HG03469 (cell line): ENCODE results near the gene NUP62.

Experiments used
- ATAC-seq: cut with Tn5 transposase; IDR thresholded peaks from one replicate; pipeline ENCODE4 v1.9.1; 2021; ENCODE audit warnings: mild to moderate bottlenecking, moderate library complexity, moderate number of reproducible peaks; ENCODE audit not compliant: unreplicated experiment

Gene NUP62

DNA sequence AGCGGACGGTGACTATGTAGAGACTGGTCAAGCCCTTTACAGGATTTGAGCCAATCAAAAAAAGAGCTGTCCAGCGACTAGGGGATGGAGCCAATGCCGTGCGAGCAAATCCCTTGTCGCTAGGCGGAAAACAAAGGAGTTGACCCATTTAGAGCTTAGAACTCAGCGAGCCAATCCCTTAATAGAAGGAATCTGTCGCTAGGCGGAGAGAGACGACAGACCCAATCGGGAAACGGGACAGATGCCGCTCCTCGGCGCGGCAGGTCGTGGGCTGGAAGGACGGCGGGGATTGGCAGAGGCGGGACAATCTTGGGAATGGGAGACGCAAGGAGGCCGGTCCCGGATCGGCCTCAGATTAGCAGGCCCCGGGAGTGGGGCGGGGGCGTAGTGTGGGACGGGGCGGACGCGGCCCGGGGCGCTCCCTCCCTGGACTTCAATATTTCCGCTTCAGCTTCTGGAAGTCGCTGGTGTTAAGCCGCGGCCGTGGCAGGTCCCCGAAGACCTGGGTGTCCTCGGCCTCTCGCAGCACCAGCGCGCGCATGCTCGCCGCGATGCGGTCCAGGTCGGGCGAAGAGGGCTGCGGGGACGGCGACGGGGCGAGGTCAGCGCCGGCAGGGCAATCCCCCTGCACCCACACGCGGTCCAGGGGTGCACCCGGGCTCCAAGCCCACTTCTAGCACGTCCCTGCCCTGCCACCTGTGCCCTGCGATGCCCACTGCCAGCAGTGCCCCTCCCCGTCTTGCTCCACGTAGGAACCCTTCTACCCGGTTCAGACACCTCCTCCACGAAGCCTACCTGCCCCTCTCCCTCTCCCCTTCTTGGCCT is 59.6 kb downstream of the NUP62 start:
- peak; percentile 47 for ATAC-seq

DNA sequence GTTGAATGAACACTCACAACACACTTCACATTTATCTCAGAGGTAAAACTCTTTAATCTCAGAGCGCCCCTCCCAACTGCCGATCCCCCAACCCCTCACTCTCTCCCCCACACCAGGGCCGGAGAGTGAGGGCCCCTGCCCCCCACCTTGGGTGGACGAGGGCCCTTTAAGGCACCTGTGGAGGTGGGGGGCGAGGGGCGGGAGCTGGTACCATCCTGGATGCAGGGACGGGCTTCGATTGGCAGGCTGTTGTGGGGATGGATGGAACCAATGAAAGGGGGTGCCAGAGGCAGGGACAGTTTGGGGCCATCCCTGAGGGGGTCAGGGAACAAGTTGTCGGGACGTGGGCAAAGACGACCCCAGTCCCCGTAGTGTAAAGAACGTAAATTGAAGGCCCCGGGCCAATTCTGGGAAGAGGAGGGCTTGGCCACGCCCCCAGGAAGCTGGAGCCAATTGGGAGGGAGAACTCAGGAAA is 60.3 kb downstream of the NUP62 start:
- ATAC-seq, result no peak

DNA sequence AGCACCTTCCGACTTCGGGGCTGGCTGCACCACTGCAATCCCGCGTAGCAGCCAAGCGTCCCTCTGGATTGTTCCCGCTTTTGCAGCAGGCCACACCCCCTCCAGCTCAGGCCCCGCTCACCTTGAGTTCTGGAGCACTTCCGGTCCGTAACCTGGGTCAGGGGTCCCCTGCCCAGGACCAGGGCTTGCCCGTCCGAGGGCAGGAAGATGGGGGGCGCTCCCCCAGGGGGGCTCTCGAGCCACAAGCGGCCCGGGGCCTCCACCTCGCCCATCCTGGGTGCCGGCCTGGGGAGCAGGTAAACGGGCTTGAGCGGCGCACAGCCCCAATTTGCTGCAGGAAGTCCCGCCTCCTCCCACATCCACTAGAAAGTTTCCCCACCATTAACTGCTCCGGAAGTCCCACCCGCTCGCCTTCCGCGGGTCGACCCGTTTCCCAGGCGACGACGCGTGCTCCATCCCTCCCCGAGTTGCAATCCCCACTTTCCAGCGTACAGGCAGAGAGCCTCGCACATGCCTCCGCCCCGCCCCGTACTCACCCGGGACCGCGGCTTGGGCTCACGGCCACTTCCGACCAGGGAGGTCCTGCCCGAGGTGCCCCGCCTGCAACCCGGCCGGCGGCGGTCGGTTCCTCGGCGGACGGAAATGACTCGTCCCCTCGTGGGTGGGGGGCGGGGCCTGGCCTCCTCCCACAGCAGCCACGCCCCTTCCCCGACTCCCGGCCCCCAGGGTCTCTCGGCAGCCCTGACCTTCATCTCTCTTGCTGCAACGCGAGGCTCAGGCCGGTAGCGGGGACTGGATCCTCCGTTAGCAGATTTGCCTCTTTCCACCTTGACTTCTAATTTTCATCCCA is 62.1 kb downstream of the NUP62 start, which contains the start of gene PNKP:
Gene PNKP (minus strand): TSS at position 644 of the 850 bp plus-strand sequence. CDS start 372 bp downstream, at position 272.
- ATAC-seq, result no peak

DNA sequence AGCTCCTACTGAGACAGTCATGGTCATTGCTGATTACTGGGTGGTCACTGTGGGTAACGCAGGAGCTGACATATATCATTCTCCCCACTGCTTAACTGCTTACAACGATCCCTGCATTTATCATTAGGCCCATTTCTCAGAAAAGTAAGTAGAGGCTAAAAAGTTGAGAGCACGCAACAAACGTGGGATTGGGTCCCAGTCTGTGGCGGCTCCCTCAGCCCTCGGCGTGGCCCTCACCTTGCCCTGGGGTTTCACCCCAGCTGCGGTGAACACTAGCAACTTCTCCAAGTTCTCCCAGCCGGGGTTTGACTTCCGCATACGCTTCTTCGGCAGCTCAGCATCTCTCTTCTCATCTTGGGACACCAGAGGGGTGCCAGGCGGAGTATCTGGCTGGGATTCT is 64.4 kb downstream of the NUP62 start:
- ATAC-seq, result no peak

DNA sequence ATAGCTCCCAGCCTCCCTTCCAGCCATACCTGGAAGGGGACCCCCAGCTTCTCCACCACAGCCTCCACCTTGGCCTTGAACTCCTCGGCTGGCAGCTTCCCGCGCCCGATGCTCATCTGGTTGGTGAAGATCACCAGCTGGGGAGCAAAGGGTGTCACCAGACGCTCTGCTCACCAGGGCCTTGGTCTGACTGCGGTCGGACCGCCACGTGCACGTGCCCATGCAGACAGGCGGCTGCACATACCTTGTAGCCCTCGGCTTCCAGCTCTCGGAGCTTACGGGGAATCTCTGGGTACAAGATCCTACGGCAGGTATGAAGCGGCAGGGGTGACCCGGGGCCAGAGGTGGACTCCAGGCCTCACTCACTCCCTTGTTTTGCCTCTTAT is 65.4 kb downstream of the NUP62 start:
- no peak for ATAC-seq

DNA sequence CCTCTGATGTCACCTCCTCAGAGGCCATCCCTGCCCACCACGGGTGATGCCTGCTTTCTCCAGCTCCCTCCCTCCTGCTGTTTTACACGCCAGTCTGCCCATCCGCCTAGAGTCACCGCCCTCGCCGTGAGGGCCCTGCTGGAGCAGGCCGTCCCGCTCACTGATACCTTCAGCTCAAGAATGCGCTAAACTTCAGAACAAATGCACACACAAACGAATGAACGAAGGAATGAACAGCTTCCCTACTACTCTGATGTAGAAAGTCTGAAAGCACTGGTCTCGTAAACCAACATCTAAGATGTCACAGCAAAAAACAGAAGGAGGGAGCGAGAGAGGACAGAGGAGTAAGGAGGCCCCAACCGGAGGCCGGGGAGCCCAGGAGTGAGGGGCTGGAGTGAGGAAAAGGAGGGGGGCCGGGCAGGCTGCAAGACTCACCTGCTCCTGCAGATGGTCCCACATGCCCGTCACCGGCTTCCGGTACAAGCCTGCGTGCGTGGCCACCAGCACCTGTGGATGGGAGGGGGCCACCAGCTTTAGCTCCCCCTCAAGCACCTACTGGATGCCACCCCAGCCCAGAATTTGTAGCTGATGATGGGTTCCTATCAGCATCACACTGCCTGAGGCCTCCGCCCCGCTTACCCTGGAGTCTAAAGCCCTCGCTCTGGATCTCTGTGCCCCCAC is 65.9 kb downstream of the NUP62 start:
- no peak for ATAC-seq

DNA sequence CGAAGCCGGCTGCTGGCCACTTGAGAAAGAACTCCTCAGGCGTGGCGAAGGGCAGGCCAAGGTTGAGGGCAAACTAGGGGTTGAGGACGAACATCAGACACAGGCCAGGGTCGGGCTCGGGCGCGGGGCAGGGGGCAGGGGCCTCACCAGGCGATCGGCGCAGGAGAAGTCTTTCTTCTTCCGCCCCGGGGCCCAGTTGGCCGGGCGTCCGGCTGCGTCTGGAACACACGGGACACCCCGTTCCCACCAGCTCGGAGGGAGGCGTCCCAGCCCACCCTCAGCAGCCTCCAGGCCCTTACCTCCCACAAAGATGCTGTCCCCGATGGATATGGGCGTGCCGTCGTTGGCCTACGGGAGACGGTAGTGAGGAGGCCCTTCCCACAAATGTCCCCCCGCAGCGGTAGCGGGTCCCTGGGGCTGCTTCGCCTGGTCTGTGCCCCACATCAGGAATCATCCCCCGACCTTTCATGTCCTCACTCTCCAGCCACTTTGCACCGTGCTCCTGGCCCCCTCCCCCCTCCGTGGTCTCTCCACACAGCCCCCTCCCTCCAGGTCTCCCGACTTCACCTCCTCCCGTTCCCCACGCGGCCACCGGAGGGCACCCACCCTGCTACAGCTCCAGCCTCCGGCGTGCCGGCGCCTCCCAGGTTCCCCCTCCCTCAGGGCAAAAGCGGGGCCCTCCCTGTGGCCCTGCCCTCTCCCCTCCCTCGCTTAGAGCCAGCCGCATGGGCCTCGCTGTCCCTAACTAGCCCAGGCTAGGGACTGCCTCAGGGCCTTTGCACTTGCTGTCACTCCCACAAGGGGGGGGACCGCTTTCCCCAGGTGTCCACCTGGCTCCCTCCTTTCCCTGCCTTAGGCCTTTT is 66.7 kb downstream of the NUP62 start:
- no peak for ATAC-seq

DNA sequence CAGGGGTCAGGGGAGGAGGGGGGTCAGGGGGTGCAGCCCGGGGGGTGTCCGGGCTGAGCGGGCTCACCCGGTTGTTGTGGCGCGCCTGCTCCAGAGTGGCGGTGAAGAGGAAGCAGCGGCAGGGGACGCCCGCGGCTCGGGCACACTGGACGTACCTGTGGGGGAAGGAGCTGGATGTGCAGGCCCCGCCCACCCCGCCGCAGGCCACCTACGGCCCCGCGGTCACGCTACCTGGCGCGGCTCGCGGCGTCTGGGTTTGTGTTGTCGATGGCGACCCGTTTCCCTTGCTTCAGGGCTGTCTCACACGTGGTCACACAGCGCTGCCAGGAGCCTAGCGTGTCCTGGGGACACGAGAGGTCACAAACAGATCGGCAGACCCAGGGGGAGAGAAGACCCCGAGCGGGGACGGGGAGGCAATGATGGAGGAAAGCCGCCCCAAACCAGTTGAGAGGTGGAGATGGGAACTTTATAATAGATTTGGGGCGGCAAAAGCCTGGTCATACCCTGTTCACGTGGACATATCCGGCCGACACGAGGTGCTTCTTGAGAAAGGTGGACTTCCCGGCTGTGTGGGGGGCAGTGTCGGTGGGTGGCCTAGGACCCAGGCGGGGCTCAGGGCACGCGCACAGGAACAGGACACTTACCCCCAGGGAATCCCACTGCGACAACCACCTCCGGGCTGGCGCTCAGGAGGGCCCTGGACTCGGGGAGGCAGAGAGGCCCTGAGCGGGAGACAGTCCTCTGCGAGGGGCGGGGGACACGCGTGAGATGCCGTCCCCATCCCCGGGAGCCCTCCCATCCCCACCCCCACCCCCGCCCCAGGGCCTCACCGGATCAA is 67.5 kb downstream of the NUP62 start:
- no peak for ATAC-seq

DNA sequence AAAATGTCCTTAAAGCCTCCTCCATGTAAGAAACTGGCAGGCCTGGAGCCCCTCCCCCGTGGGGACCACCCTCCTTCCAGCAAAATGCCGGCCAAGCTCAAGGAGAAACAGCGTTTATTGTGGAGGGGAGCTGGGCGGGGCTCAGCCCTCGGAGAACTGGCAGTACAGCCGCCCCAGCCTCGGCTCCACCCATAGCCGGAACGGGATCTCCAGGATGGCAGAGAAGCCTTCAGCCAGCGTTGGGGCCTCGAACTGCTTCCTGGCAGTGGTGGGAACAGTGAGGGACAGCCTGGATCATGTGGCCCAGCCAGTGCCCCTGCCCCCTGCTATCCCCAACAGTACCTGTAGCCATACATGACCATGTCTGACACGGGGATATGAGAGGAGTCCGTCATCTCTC is 68.2 kb downstream of the NUP62 start:
- ATAC-seq, result no peak

DNA sequence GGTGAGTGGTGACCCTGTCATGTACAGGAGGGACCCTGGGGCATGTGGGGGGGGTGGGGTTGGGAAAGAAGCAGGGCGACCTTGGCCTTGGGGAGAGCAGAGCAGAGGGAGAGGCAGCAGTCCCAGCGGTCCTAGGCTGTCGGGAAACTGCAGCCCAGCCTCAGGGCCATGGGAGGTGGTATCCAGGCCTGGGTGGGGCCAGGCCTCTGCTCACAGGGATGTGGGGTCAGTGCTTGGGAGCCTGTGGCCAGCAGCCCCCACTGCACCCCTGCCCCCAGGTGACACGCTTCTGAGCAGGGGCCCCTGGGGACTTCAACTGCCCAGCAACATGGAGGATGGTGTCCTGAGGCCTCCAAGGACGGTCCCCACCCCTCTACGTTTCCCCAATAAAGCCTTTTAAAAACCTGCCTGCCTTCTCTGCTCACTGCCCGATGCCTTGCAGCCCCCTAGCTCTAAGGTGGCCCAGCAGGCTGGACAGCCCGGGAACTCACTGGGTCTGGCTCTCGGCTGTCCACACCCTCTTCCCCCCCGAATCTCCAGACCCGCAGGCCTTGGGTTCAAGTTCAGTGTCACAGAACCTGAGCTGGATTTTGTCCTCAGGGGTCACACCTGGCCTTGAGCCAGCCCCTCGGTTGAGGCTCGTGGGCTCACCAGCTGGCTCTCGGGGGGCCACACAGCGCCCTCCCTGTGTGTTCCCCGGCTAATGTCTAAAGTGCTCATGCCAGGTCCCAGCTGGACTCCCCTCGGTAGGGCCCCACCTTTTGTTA is 68.8 kb downstream of the NUP62 start:
- no peak for ATAC-seq

DNA sequence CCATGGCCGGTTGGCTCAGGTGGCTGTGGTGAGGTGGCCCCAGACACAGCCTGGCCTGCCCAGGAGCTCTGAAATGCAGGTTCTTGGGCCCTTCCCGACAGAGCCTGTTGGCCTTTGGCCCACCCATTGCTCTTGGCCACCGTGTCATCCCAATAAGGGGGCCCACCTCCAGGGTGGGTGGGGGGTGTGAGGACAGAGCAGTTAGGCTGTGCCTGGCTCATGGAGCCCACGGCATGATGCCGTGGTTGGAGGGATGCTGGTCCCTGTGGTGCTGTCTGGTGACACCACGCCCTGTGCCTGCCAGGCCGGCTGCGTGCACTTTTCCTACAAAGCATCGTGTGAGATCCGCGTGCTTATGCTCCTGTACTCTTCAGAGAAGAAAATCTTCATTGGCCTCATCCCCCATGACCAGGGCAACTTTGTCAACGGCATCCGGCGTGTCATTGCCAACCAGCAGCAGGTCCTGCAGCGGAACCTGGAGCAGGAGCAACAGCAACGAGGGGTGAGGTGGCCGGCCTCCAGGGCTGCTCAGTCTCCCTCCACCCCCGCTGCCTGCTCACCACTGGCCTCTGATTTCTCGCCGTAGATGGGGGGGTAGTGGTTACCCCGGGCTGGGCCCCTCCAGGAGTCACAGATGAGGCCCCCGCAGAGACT is 69.5 kb downstream of the NUP62 start:
- ATAC-seq, result no peak

DNA sequence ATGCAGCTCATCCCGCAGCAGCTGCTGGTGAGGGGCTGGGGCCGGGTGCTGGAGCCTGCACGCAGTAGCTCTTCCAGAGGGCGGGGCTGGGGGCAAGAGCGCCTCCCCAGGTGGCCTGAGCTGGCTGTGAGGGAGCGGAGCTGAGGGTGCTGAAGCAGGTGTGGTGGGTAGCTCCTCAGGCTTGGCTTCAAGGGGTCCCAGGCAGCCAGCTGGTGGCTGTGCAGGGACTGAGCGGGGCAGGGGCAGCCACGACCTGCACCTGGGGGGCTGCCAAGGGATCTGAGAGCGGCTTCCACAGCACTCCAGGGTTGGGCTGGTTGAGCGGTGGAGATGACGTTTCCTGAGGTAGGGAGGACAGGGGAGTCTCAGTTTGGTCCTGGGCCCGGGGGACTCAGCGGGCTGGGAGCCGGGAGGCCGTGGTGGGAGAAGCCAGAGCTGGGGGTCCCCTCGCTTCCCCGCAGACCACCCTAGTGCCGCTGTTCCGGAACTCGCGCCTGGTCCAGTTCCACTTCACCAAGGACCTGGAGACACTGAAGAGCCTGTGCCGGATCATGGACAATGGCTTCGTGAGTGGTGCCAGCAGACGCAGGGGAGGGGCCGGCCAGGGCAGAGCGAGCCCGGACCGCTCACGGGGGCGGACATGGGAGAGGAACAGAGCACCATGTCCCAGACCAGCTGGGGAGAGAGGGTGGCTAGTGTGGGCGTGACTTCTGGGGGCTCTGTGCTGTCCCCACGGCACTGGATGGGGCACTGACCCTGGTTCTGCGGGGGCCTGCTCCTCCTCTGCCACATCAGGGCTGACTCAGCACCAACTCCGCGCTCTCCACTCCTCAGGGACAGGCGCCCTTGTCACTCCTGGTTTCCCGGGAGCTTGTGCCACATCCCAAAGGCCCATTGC is 71.0 kb downstream of the NUP62 start:
- no peak for ATAC-seq

DNA sequence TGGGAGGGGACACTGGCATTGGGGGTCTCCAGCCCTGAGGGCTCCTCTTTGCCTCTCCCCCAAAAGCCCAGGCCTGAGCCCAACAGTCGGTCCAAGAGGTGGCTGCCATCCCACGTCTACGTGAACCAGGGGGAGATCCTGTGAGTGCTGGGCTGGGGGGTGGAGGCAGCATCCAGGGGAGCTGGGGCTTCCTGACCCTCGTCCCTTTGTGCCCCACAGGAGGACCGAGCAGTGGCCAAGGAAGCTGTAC is 71.5 kb downstream of the NUP62 start:
- no peak for ATAC-seq

DNA sequence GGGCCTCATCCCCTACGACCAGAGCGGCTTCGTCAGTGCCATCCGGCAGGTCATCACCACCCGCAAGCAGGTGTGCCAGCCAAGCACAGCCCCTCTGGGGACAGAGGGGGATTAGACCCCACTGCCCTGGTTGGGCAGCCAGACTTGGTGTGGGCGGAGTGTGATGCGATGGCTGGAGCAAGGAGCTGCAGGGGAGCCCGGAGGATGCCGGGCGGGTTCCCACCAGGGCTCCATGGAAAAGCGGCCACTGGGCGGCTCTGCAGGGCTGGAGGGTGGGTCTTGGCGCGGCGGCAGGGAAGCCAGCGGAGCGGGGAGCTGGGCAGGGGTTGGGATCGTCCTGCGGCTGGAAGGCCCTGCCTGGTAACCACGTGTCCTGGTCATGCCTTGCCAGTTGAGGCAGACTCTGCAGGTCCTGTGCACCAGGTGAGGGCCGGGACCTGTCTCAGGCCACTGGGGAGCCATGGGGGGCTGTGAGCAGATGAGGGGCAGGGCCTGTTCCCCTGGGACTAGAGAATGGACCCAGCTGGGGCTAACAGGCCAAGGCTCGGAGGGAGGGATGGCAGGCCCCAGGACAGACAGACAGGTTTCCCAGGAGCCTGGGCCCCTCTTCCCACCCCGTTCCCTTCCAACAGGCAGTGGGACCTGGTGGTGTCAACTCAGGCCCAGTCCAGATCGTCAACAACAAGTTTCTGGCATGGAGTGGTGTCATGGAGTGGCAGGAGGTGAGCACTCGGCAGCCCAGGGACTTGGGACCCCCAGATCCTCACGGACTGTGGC is 72.1 kb downstream of the NUP62 start:
- ATAC-seq, result no peak
